ENCODE measurements around the gene NR4A3. TPM values are rescaled to one million over a fixed set of nuclear protein-coding genes. Genes with fewer than 3 reads are reported as not detected.
A peak's percentile ranks its signal among the peaks of the same experiment; 100 is the strongest.

Gene NR4A3
- total RNA-seq, 3 donors from 2014 or later (not counting 1 experiment from before 2014, with no cell fraction given): 31.1 to 43.4 (median 38.6) TPM

- H3K4me3 Mint-ChIP-seq: no peak overlapping the region
- H3K27me3 ChIP-seq (ENCODE audit: control insufficient read depth, insufficient read depth, low read length): no peaks in the 10 kb centered on the region
- no peak for ATAC-seq
These were observed 10.5 kb upstream of the NR4A3 start for GRCh38 chr9:99811172-99811571.

GRCh38 chr9:99811598-99812383 lies 9.9 kb upstream of the NR4A3 start:
- Histone ChIP-seq H3K9me3 (ENCODE audit: control insufficient read depth, insufficient read depth, low read length) (no peaks in the 10 kb centered on the region), H3K4me1 (ENCODE audit: control insufficient read depth, insufficient read depth, low read length) (no peaks in the 10 kb centered on the region), H3K4me3 (ENCODE audit: low read length) (no peak overlapping the region), H3K27me3 (ENCODE audit: control insufficient read depth, insufficient read depth, low read length) (no peaks in the 10 kb centered on the region), H3K27ac (ENCODE audit: low read length) (no peak overlapping the region), H3K36me3 (ENCODE audit: control insufficient read depth, insufficient read depth, low read length) (no peaks in the 10 kb centered on the region)
- intact Hi-C loops (cut with micrococcal nuclease): no loop called here
- H3K4me1 Mint-ChIP-seq: peaks cover 10% of the 10 kb centered on the region in 2 donors
- H3K27me3 Mint-ChIP-seq (ENCODE audit: low read depth in 2 of 2): peaks cover 0 to 6% of the 10 kb centered on the region in 2 donors
- no peak overlapping the region for H3K4me3 Mint-ChIP-seq
- 84% methylated on average over 7 of the region's 8 CpGs for WGBS (ENCODE audit: insufficient coverage)
- no peaks in the 10 kb centered on the region for H3K36me3 Mint-ChIP-seq
- DNase-seq (peak in 1 of 2 donors; percentile 33), ATAC-seq (peak in 1 of 3 donors; percentile 51)
- no peaks in the 10 kb centered on the region for H3K9me3 Mint-ChIP-seq
- TF ChIP-seq CTCF (IDR thresholded peaks at IDR 0.05): no peak
- H3K27ac Mint-ChIP-seq: no peak overlapping the region

More at GRCh38 chr9:99811172-99811571, 10.5 kb upstream of the NR4A3 start:
- Mint-ChIP-seq H3K27ac (no peak overlapping the region), H3K36me3 (no peaks in the 10 kb centered on the region), H3K9me3 (no peaks in the 10 kb centered on the region), H3K4me1 (peaks cover 10% of the 10 kb centered on the region in 2 donors), H3K27me3 (ENCODE audit: low read depth in 2 of 2) (peaks cover 0 to 6% of the 10 kb centered on the region in 2 donors)
- Histone ChIP-seq H3K27ac (ENCODE audit: low read length) (no peak overlapping the region), H3K36me3 (ENCODE audit: control insufficient read depth, insufficient read depth, low read length) (no peaks in the 10 kb centered on the region), H3K4me3 (ENCODE audit: low read length) (no peak overlapping the region), H3K4me1 (ENCODE audit: control insufficient read depth, insufficient read depth, low read length) (no peaks in the 10 kb centered on the region), H3K9me3 (ENCODE audit: control insufficient read depth, insufficient read depth, low read length) (no peaks in the 10 kb centered on the region)
- DNase-seq: no peak
- WGBS (ENCODE audit: insufficient coverage): 0% methylated on average over 1 of the region's 1 CpG
- TF ChIP-seq CTCF (IDR thresholded peaks at IDR 0.05): no peak
- intact Hi-C loops (cut with micrococcal nuclease): no loop called here

GRCh38 chr9:99813739-99814138 lies 7.9 kb upstream of the NR4A3 start:
- 95% methylated on average over 8 of the region's 8 CpGs for WGBS (ENCODE audit: insufficient coverage)
- H3K9me3 ChIP-seq (ENCODE audit: control insufficient read depth, insufficient read depth, low read length): no peaks in the 10 kb centered on the region
- H3K27me3 ChIP-seq (ENCODE audit: control insufficient read depth, insufficient read depth, low read length): no peaks in the 10 kb centered on the region
- H3K4me3 ChIP-seq (ENCODE audit: low read length): no peak overlapping the region
- ATAC-seq: no peak
- Mint-ChIP-seq H3K27ac (no peak overlapping the region), H3K4me3 (no peak overlapping the region), H3K9me3 (no peaks in the 10 kb centered on the region), H3K27me3 (ENCODE audit: low read depth in 2 of 2) (peaks cover 0 to 6% of the 10 kb centered on the region in 2 donors), H3K36me3 (no peaks in the 10 kb centered on the region), H3K4me1 (peaks cover 10 to 12% of the 10 kb centered on the region in 2 donors)
- DNase-seq: no peak
- no peak overlapping the region for H3K27ac ChIP-seq (ENCODE audit: low read length)
- intact Hi-C loops (cut with micrococcal nuclease): no loop called here
- H3K36me3 ChIP-seq (ENCODE audit: control insufficient read depth, insufficient read depth, low read length): no peaks in the 10 kb centered on the region
- no peak for TF ChIP-seq CTCF (IDR thresholded peaks at IDR 0.05)
- peaks cover 5% of the 10 kb centered on the region for H3K4me1 ChIP-seq (ENCODE audit: control insufficient read depth, insufficient read depth, low read length)

All from natural killer cell (primary cell).